GM10248 (cell line): ENCODE data around the gene EID2.

Source experiments
- CTCF ChIA-PET: fragments of 300-600 bp; sonication (Branson Sonifier 250); formaldehyde crosslinking; extraction: SDS; loops from one replicate; lab custom pipeline; 2021; ENCODE audit warnings: antibody characterized with exemption; lab: Yijun Ruan, JAX
- POLR2A ChIA-PET: fragments of 350-650 bp; sonication (Branson Sonifier 250); formaldehyde crosslinking; extraction: SDS; loops from one replicate; lab custom pipeline; 2020; ENCODE audit warnings: antibody characterized with exemption; lab: Yijun Ruan, JAX
- DNase-seq: peaks from one replicate; pipeline ENCODE4 v3.0.0; 2012; ENCODE audit errors: extremely low spot score
- TF ChIP-seq, protein P1 (sequence below): IDR thresholded peaks from 2 replicates; pipeline ENCODE4 v1.5.1; 2012; ENCODE audit warnings: mild to moderate bottlenecking, low read depth; ENCODE audit errors: extremely low read depth, missing control alignments, control extremely low read depth

The EID2 gene, protein sequence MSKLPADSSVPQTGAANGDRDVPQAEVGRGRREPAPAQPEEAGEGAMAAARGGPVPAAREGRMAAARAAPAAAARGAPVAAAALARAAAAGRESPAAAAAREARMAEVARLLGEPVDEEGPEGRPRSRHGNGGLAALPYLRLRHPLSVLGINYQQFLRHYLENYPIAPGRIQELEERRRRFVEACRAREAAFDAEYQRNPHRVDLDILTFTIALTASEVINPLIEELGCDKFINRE

DNA sequence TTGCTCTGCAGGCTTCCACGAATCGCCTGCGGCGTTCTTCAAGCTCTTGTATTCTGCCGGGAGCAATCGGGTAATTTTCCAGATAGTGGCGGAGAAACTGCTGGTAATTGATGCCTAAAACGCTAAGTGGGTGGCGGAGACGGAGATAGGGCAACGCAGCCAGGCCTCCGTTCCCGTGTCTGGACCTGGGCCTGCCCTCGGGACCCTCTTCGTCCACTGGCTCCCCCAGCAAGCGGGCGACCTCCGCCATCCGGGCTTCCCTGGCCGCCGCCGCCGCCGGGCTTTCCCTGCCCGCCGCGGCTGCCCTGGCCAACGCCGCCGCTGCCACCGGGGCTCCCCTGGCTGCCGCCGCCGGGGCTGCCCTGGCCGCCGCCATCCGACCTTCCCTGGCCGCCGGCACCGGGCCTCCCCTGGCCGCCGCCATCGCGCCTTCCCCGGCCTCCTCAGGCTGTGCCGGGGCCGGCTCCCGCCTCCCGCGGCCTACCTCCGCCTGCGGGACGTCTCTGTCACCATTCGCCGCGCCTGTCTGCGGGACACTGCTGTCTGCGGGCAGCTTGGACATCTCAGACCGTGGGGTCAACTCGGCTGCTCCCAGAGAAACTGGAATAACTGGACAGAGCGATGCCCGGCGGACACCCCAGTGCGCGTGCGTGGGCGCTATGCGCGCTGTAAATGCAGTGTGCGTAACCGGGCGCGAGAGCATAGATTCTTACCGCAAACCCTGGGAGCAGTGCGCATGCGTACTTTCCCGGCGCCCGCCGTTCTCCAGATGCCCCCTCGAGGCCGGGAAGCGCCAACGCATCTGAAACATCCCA lies at the start of gene EID2:
Gene EID2, minus strand, starts transcription at position 644 of the 815 bp plus-strand sequence. Its CDS starts 82 bp downstream, at position 562.
- TF ChIP-seq, protein P1, sequence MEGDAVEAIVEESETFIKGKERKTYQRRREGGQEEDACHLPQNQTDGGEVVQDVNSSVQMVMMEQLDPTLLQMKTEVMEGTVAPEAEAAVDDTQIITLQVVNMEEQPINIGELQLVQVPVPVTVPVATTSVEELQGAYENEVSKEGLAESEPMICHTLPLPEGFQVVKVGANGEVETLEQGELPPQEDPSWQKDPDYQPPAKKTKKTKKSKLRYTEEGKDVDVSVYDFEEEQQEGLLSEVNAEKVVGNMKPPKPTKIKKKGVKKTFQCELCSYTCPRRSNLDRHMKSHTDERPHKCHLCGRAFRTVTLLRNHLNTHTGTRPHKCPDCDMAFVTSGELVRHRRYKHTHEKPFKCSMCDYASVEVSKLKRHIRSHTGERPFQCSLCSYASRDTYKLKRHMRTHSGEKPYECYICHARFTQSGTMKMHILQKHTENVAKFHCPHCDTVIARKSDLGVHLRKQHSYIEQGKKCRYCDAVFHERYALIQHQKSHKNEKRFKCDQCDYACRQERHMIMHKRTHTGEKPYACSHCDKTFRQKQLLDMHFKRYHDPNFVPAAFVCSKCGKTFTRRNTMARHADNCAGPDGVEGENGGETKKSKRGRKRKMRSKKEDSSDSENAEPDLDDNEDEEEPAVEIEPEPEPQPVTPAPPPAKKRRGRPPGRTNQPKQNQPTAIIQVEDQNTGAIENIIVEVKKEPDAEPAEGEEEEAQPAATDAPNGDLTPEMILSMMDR, result peak; percentile 81
- DNase-seq, result peak; percentile 94
- CTCF ChIA-PET, result interaction anchor here (0.7 to 4.1 kb wide), 10 partner anchors 11 to 303 kb away, joined by 3 to 18 read pairs (median 5); partner anchors contain the start of gene PLEKHG2
- POLR2A ChIA-PET, result interaction anchor here (0.5 kb wide), 1 partner anchor 10 kb away, joined by 5 read pairs; no protein-coding TSS in a partner anchor

DNA sequence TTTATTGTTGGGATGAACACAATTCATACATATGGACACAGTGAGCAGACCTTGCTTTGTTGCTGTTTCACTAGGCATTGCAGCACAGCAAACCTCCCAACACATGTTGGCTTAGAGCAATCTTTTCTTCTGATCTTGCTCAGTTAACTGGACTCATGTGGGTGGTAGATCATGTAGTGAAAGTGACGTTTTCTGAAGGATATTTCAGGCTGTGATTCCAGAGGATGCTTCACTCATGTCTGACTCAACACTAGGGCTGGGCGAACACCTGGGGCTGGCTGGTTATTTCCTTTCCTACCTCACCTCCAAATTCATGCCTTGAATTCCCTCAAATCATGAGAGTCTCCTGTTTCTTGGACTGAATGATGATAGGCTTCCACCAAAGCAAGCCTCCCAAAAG lies 48.1 kb upstream of the EID2 start:
- ChIA-PET CTCF (no interaction called here), POLR2A (interaction anchor here (0.6 kb wide), 1 partner anchor 683 kb away, joined by 3 read pairs; no protein-coding TSS in a partner anchor)
- TF ChIP-seq, protein P1, result no peak
- no peak for DNase-seq

DNA sequence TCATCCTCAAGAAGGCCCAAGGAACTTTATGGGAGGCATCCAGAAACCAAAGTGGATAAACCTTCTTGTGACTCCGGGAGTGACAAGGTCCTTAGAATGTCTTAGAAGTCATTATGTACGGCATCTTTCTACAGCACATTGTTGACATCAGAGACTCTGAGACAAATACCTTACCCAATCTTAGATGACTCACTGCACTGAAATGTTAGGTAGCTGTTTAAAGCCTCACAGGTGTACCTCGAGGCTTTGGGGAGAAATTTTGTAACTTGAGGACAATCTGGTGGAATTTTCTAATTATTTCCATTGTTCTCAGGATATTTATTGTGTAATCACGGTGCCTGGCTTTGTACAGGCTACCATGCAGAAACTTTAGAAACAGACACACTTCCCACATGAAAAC lies 47.5 kb upstream of the EID2 start:
- CTCF ChIA-PET, result no interaction called here
- TF ChIP-seq, protein P1, result no peak
- DNase-seq, result no peak
- POLR2A ChIA-PET, result no interaction called here

DNA sequence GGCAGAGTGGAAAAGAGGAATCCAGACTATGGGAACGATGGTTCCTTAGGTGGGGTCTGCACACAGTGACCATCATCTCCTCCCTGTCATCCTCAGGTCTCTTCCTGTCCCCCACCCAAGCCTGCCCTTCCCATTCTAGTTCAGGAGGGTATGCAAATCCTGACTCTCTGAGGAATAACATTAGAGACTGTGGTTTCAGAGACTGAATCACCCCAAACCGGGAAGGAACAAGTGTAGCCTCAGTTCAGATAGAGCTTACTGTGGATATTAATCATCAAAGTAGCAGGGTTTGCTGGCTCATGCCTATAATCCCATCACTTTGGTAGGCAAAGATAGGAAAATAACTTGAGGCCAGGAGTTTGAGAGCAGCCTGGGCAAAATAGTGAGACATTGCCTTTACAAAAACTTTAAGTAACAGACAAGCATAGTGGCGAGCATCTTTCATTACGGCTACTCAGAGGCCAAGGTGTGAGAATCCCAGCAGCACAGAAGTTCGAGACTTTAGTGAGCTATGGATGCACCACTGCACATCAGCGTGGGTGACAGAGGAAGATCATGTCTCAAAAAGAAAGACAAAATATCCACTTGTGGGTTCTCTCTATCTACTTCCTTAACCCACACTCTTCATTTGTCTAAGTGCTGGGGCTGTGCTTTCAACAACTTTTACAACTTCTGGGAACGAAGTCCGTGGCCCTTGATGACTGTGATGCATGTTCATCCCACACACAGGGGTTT lies 43.1 kb upstream of the EID2 start:
- CTCF ChIA-PET, result interaction anchor here (1.0 kb wide), 1 partner anchor 89 kb away, joined by 4 read pairs; no protein-coding TSS in a partner anchor
- POLR2A ChIA-PET, result no interaction called here
- TF ChIP-seq, protein P1, result no peak
- peak; percentile 19 for DNase-seq

DNA sequence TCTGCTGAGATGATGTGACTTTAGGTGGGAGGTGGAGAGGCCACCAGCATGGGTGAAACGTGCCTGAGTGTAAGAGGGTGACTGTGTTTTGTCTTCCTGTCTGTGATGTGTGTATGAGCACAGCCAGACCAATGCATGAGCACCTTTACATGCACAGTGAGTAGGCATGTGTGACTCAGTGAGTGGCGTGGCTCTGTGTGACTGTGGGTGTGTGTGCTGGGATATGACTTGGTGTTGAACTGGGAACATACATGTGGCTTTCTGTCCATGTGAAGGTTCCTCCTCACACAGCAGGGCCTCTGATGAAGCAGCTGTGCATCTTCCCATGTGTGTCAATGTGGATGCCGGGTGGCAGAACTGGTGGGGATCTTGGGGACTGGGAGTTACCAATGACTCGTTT lies 42.5 kb upstream of the EID2 start:
- no peak for DNase-seq
- ChIA-PET POLR2A (no interaction called here), CTCF (no interaction called here)
- TF ChIP-seq, protein P1, result no peak

DNA sequence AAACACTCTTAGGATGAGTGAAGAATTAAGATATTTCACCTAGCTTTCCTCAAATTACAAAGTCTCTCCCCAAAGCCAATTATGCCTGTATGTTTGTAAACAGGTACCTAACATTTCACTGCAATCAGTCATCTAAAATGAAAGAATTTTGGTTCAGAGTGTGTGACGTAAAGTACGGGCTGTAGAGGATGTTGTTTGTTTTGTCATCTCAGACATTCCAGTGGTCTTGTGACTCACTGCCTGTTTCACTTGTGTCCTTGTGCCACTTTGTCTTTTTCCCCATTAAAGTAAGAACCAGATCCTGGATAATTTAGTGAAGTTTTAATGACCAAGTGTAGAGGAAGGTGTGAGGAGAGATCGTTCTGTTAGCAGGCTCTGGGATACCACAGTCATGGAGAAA lies 28.6 kb upstream of the EID2 start:
- TF ChIP-seq, protein P1, result no peak
- DNase-seq, result no peak
- ChIA-PET CTCF (no interaction called here), POLR2A (no interaction called here)
